ENCODE results near the gene NKAPD1. TPM values are rescaled to one million over a fixed set of nuclear protein-coding genes. Genes with fewer than 3 reads are reported as not detected.

The NKAPD1 gene
- total and polyA plus RNA-seq, 9 of the 15 experiments (the other 6 are each of a cell fraction or from before 2014, with no cell fraction given), result 14.1 to 73.5 (median 29.3) TPM

GRCh38 chr11:112024773-112025678, 49.1 kb upstream of the NKAPD1 start, which contains the start of gene DLAT (continued):
- TF ChIP-seq MTA2 (IDR thresholded peaks at IDR 0.05; ENCODE audit: low read depth) (no peak; the same call in 1 of the 2 replicates), SAFB (IDR thresholded peaks at IDR 0.05; ENCODE audit: borderline replicate concordance, low read depth, low read length) (no peak), NR4A1 (CRISPR knock-in tag; IDR thresholded peaks at IDR 0.05) (no peak), NR4A1 (tag; IDR thresholded peaks at IDR 0.05) (no peak), ZNF398 (CRISPR knock-in tag; IDR thresholded peaks at IDR 0.05) (no peak), MCM3 (IDR thresholded peaks at IDR 0.05) (no peak), MED1 (CRISPR knock-in tag; IDR thresholded peaks at IDR 0.05; ENCODE audit: borderline replicate concordance) (no peak), MTA1 (IDR thresholded peaks at IDR 0.05; ENCODE audit: borderline replicate concordance) (peak; percentile 59; the same call in 1 of the 2 replicates), ZNF146 (CRISPR knock-in tag; IDR thresholded peaks at IDR 0.05; ENCODE audit: unreplicated experiment) (no peak), CBX8 (IDR thresholded peaks at IDR 0.05; ENCODE audit: borderline replicate concordance, extremely low read depth, low read depth, low read length, poor library complexity, severe bottlenecking) (no peak), CBFA2T2 (conservative IDR thresholded peaks at IDR 0.05) (no peak), ZNF740 (CRISPR knock-in tag; IDR thresholded peaks at IDR 0.05) (peak; percentile 23), ZNF740 (tag; IDR thresholded peaks at IDR 0.05) (no peak), HDAC3 (IDR thresholded peaks at IDR 0.05; ENCODE audit: borderline replicate concordance, partially characterized antibody) (no peak), FOXP1 (CRISPR knock-in tag; IDR thresholded peaks at IDR 0.05) (no peak), ZNF785 (CRISPR knock-in tag; IDR thresholded peaks at IDR 0.05) (no peak), HDAC2 (IDR thresholded peaks at IDR 0.05) (peak; percentile 89), ZNF444 (CRISPR knock-in tag; IDR thresholded peaks at IDR 0.05) (0 out of 2 replicates have a peak, but pooled peaks have one; percentile 33)
- TF ChIP-seq, protein P1, sequence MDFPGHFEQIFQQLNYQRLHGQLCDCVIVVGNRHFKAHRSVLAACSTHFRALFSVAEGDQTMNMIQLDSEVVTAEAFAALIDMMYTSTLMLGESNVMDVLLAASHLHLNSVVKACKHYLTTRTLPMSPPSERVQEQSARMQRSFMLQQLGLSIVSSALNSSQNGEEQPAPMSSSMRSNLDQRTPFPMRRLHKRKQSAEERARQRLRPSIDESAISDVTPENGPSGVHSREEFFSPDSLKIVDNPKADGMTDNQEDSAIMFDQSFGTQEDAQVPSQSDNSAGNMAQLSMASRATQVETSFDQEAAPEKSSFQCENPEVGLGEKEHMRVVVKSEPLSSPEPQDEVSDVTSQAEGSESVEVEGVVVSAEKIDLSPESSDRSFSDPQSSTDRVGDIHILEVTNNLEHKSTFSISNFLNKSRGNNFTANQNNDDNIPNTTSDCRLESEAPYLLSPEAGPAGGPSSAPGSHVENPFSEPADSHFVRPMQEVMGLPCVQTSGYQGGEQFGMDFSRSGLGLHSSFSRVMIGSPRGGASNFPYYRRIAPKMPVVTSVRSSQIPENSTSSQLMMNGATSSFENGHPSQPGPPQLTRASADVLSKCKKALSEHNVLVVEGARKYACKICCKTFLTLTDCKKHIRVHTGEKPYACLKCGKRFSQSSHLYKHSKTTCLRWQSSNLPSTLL (IDR thresholded peaks at IDR 0.05), result no peak
- TF ChIP-seq, protein P2, sequence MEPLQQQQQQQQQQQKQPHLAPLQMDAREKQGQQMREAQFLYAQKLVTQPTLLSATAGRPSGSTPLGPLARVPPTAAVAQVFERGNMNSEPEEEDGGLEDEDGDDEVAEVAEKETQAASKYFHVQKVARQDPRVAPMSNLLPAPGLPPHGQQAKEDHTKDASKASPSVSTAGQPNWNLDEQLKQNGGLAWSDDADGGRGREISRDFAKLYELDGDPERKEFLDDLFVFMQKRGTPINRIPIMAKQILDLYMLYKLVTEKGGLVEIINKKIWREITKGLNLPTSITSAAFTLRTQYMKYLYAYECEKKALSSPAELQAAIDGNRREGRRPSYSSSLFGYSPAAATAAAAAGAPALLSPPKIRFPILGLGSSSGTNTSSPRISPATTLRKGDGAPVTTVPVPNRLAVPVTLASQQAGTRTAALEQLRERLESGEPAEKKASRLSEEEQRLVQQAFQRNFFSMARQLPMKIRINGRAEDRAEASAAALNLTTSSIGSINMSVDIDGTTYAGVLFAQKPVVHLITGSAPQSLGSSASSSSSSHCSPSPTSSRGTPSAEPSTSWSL (CRISPR knock-in tag; IDR thresholded peaks at IDR 0.05; ENCODE audit: borderline replicate concordance), result no peak
